K562 (cell line): Measurements from ENCODE around the gene LHX3. TPM values are rescaled to one million over a fixed set of nuclear protein-coding genes. Genes with fewer than 3 reads are reported as not detected.

Experiments used
- ARID1B ChIP-seq: fragments of 450-650 bp; IDR thresholded peaks from 2 replicates; pipeline ENCODE4 v1.6.1; 2016; ENCODE audit warnings: antibody characterized with exemption, mild to moderate bottlenecking, inconsistent platforms
- BHLHE40 ChIP-seq: IDR thresholded peaks from 2 replicates; pipeline ENCODE4 v1.6.1; 2011; ENCODE audit warnings: low read length, improper control_type of control experiment
- CBFA2T3 ChIP-seq: fragments of 450-650 bp; IDR thresholded peaks from 2 replicates; pipeline ENCODE4 v1.6.1; 2017
- CEBPG ChIP-seq, 3 experiments: fragments of 200-800 bp in 1 of 3; sonication (Bioruptor generic) in 1 of 3; sonication (generic) in 1 of 3; formaldehyde crosslinking in 1 of 3; IDR thresholded peaks in 2 of 3; conservative IDR thresholded peaks in 1 of 3; 2 replicates each; pipeline versions ENCODE4 v1.6.1 to v1.8.0; 2016 to 2022; ENCODE audit warnings: missing compliant biosample characterization in 2 of 3, missing genetic modification characterization in 2 of 3, mild to moderate bottlenecking in 1 of 3, missing genetic modification reagents in 1 of 3
- ESRRB ChIP-seq: fragments of 250-450 bp; sonication (Bioruptor Pico); IDR thresholded peaks from 2 replicates; pipeline ENCODE4 v1.5.0; 2020; ENCODE audit warnings: mild to moderate bottlenecking, moderate library complexity, borderline replicate concordance
- GABPA ChIP-seq: fragments of 200-800 bp; sonication (Bioruptor generic); conservative IDR thresholded peaks from 2 replicates; pipeline ENCODE4 v1.6.1; 2016; ENCODE audit warnings: low read depth, missing genetic modification characterization, missing compliant biosample characterization
- JUN ChIP-seq, 2 experiments: sonication (generic) in 1 of 2; formaldehyde crosslinking in 1 of 2; IDR thresholded peaks; 2 replicates each; pipeline versions ENCODE4 v1.6.1 to v1.8.0; 2012 to 2022; ENCODE audit warnings: borderline replicate concordance in 2 of 2, mild to moderate bottlenecking in 2 of 2, improper control_type of control experiment in 1 of 2, low read depth in 1 of 2, low read length in 1 of 2, missing genetic modification reagents in 1 of 2
- LEF1 ChIP-seq: fragments of 450-650 bp; IDR thresholded peaks from 2 replicates; pipeline ENCODE4 v1.6.1; 2016; ENCODE audit warnings: mild to moderate bottlenecking
- NBN ChIP-seq: fragments of 450-650 bp; IDR thresholded peaks from 2 replicates; pipeline ENCODE4 v1.6.1; 2016; ENCODE audit warnings: low read depth, mild to moderate bottlenecking
- NR2C1 ChIP-seq, 2 experiments: fragments of 450-650 bp; IDR thresholded peaks; 2 replicates each; pipeline ENCODE4 v1.6.1; 2017; ENCODE audit warnings: mild to moderate bottlenecking in 2 of 2, antibody characterized with exemption in 1 of 2, inconsistent platforms in 1 of 2, missing compliant biosample characterization in 1 of 2, missing genetic modification characterization in 1 of 2
- PHTF2 ChIP-seq: fragments of 250-450 bp; sonication (Bioruptor Pico); IDR thresholded peaks from 2 replicates; pipeline ENCODE4 v1.5.0; 2021; ENCODE audit warnings: mild to moderate bottlenecking
- RCOR1 ChIP-seq, 2 experiments: IDR thresholded peaks; 2 replicates each; pipeline ENCODE4 v1.6.1; 2012; ENCODE audit warnings: low read depth in 2 of 2, low read length in 2 of 2, borderline replicate concordance in 1 of 2, improper control_type of control experiment in 1 of 2
- SAFB ChIP-seq: fragments of 200-400 bp; formaldehyde crosslinking; IDR thresholded peaks from 2 replicates; pipeline ENCODE4 v1.6.1; 2017; ENCODE audit warnings: low read depth, low read length, borderline replicate concordance
- SMARCA4 ChIP-seq: fragments of 450-650 bp; IDR thresholded peaks from 2 replicates; pipeline ENCODE4 v1.6.1; 2016
- ZNF146 ChIP-seq: IDR thresholded peaks from one replicate; pipeline ENCODE4 v1.6.1; 2018; ENCODE audit warnings: missing compliant biosample characterization; ENCODE audit not compliant: unreplicated experiment
- polyA plus RNA-seq, 8 experiments: library from polyadenylated mRNA; depleted of rRNA in 4 of 8; stranded (reverse) in 5 of 8; unstranded in 3 of 8; fragments of >200 nt; fragmentation: Nextera tagmentation in 2 of 8; fragmentation: Illumina TruSeq in 1 of 8; extraction: Ambion mirVana in 2 of 8; extraction: Trizol in 1 of 8; gene quantifications; 2 replicates each; pipeline versions ENCODE4 v1.2.1 to v1.2.3, GENCODE V29; 2011 to 2014; ENCODE audit warnings: inconsistent platforms in 1 of 8, missing spikeins in 1 of 8
- total RNA-seq, 7 experiments: library from RNA; depleted of rRNA in 6 of 7; stranded (reverse); fragments of >200 nt in 6 of 7; fragmentation: Illumina TruSeq in 2 of 7; extraction: Trizol in 2 of 7; gene quantifications; 2 replicates each; pipeline versions ENCODE4 v1.2.1 to v1.2.3, GENCODE V29; 2011 to 2021; ENCODE audit warnings: low replicate concordance in 1 of 7
- TF ChIP-seq, protein P1 (sequence below), 2 experiments: fragments of 450-650 bp in 1 of 2; sonication (generic) in 1 of 2; formaldehyde crosslinking in 1 of 2; IDR thresholded peaks in 1 of 2; conservative IDR thresholded peaks in 1 of 2; 2 replicates each; pipeline versions ENCODE4 v1.6.1 to v1.8.1; 2016 to 2023; ENCODE audit warnings: mild to moderate bottlenecking in 2 of 2, moderate library complexity in 2 of 2, inconsistent platforms in 1 of 2, missing genetic modification reagents in 1 of 2
- TF ChIP-seq, protein P2 (sequence below), 3 experiments: IDR thresholded peaks in 2 of 3; conservative IDR thresholded peaks in 1 of 3; 2 replicates each; pipeline ENCODE4 v1.5.1; 2011 to 2012; ENCODE audit warnings: low read length in 3 of 3, mild to moderate bottlenecking in 3 of 3, control low read depth in 2 of 3, improper control_type of control experiment in 1 of 3, inconsistent platforms in 1 of 3, low read depth in 1 of 3, mixed read lengths in 1 of 3, moderate library complexity in 1 of 3; ENCODE audit not compliant: insufficient read depth in 2 of 3
- TF ChIP-seq, protein P3 (sequence below), 2 experiments: IDR thresholded peaks; 2 replicates each; pipeline ENCODE4 v1.6.1; 2011; ENCODE audit warnings: borderline replicate concordance in 1 of 2, control low read depth in 1 of 2, low read depth in 1 of 2, low read length in 1 of 2, mild to moderate bottlenecking in 1 of 2, mixed read lengths in 1 of 2, moderate library complexity in 1 of 2; ENCODE audit not compliant: insufficient read depth in 1 of 2, insufficient read length in 1 of 2, poor library complexity in 1 of 2, severe bottlenecking in 1 of 2; ENCODE audit errors: extremely low read depth in 1 of 2

Gene LHX3
- total and polyA plus RNA-seq, 9 of the 15 experiments (the other 6 are each of a cell fraction or from before 2014, with no cell fraction given) = 0.09 TPM; not detected in 8

DNA sequence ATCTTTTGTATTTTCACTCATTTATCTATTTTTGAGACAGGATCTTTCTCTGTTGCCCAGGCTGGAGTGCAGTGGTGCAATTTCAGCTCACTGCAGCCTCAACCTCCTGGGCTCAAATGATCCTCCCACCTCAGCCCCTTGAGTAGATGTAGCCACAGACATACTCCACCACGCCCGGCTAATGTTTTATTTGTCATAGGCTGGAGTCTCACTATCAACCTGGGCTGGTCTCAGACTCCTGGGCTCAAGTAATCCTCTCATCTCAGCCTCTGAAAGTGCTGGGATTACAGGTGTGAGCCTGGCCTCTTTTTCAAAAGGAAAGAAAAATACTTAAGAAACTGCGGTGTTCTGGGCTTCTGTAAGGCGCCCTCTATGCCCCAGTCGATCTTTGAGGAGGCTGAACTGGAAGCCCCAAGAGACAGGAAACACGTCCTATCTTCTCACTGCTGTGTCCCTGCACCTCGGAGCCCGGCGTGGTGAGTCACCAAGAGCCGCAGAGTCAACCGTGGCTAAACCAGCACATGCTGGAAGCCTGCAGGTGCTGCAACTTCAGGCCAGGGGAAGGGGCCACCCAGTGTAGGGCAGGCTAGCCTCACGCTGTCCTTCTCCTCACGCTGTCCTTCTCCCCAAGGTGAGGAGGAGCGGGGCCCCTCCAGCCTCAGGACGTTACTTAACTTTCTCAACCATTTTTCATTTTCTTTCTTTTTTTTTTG, 15.2 kb upstream of the LHX3 start (continued):
- TF ChIP-seq, protein P1, sequence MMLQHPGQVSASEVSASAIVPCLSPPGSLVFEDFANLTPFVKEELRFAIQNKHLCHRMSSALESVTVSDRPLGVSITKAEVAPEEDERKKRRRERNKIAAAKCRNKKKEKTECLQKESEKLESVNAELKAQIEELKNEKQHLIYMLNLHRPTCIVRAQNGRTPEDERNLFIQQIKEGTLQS (IDR thresholded peaks at IDR 0.05) = peak; percentile 93
- TF ChIP-seq, protein P1 (CRISPR knock-in tag; conservative IDR thresholded peaks at IDR 0.05) = no peak; the same call in 1 of the 2 replicates
- TF ChIP-seq, protein P2, sequence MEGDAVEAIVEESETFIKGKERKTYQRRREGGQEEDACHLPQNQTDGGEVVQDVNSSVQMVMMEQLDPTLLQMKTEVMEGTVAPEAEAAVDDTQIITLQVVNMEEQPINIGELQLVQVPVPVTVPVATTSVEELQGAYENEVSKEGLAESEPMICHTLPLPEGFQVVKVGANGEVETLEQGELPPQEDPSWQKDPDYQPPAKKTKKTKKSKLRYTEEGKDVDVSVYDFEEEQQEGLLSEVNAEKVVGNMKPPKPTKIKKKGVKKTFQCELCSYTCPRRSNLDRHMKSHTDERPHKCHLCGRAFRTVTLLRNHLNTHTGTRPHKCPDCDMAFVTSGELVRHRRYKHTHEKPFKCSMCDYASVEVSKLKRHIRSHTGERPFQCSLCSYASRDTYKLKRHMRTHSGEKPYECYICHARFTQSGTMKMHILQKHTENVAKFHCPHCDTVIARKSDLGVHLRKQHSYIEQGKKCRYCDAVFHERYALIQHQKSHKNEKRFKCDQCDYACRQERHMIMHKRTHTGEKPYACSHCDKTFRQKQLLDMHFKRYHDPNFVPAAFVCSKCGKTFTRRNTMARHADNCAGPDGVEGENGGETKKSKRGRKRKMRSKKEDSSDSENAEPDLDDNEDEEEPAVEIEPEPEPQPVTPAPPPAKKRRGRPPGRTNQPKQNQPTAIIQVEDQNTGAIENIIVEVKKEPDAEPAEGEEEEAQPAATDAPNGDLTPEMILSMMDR (IDR thresholded peaks at IDR 0.05 in 2 of 3, conservative IDR thresholded peaks at IDR 0.05 in 1 of 3; ENCODE audit: insufficient read depth in 2 of 3, low read depth in 1 of 3, low read length in 3 of 3) = peak in 1 of 3 experiments; percentile 28; a peak in 2 of 6 replicates
- TF ChIP-seq ARID1B (peak; percentile 62; the same call in 1 of the 2 replicates), ZNF146 (CRISPR knock-in tag) (no peak), NR2C1 (IDR thresholded peaks at IDR 0.05) (no peak), NR2C1 (tag; IDR thresholded peaks at IDR 0.05) (peak; percentile 48; the same call in 1 of the 2 replicates), ESRRB (no peak), SAFB (no peak), JUN (IDR thresholded peaks at IDR 0.05; ENCODE audit: borderline replicate concordance, low read depth, low read length) (peak; percentile 92), JUN (CRISPR knock-in tag; IDR thresholded peaks at IDR 0.05; ENCODE audit: borderline replicate concordance) (no peak), GABPA (peak; percentile 63; the same call in 1 of the 2 replicates), BHLHE40 (peak; percentile 85), PHTF2 (CRISPR knock-in tag) (no peak), NBN (0 out of 2 replicates have a peak, but pooled peaks have one; percentile 30), SMARCA4 (peak; percentile 74), CBFA2T3 (0 out of 2 replicates have a peak, but pooled peaks have one; percentile 4), CEBPG (CRISPR knock-in tag; IDR thresholded peaks at IDR 0.05) (peak; percentile 33; the same call in 1 of the 2 replicates), CEBPG (tag; conservative IDR thresholded peaks at IDR 0.05 in 1 of 2, IDR thresholded peaks at IDR 0.05 in 1 of 2) (no peak), RCOR1 (IDR thresholded peaks at IDR 0.05; ENCODE audit: borderline replicate concordance in 1 of 2, low read depth in 2 of 2, low read length in 2 of 2) (peak in 1 of 2 experiments; percentile 43; a peak in 1 of 4 replicates), LEF1 (peak; percentile 46; the same call in 1 of the 2 replicates)
- TF ChIP-seq, protein P3, sequence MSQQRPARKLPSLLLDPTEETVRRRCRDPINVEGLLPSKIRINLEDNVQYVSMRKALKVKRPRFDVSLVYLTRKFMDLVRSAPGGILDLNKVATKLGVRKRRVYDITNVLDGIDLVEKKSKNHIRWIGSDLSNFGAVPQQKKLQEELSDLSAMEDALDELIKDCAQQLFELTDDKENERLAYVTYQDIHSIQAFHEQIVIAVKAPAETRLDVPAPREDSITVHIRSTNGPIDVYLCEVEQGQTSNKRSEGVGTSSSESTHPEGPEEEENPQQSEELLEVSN (IDR thresholded peaks at IDR 0.05; ENCODE audit: borderline replicate concordance in 1 of 2, extremely low read depth in 1 of 2, insufficient read depth in 1 of 2, insufficient read length in 1 of 2, low read depth in 1 of 2, low read length in 1 of 2, poor library complexity in 1 of 2, severe bottlenecking in 1 of 2) = peak; percentile 25 to 67
